Common myeloid progenitor, CD34-positive (primary cell): Measurements from ENCODE around the gene LRRC72.
"Not testable (repeated sequence)": the region's sequence is repeated elsewhere in the genome, so short reads cannot be mapped to it uniquely, and the experiment has no call there.

ENCODE experiments used
- CTCF ChIA-PET: fragments of 350-600 bp; sonication (Branson Sonifier 250); formaldehyde crosslinking; loops from one replicate; lab custom pipeline; 2021; ENCODE audit warnings: antibody characterized with exemption; lab: Charles Lee
- POLR2A ChIA-PET: fragments of 350-600 bp; sonication (Branson Sonifier 250); formaldehyde crosslinking; loops from one replicate; lab custom pipeline; 2021; ENCODE audit warnings: antibody characterized with exemption; lab: Charles Lee
- DNase-seq, 3 donors: peaks; one replicate each; pipeline versions ENCODE4 v3.0.0 to v3.0.0-alpha.2; 2013
- H3K27ac ChIP-seq, 2 experiments: 1 replicate in 1 of 2; 2 replicates in 1 of 2; pipeline ENCODE4 v1.7.0; 2013; ENCODE audit warnings: inconsistent platforms in 2 of 2, low read length in 2 of 2, mild to moderate bottlenecking in 2 of 2, low read depth in 1 of 2, moderate library complexity in 1 of 2; ENCODE audit not compliant: severe bottlenecking in 2 of 2, insufficient read depth in 1 of 2, poor library complexity in 1 of 2
- H3K27me3 ChIP-seq, 5 experiments: replicated peaks in 2 of 5; 1 replicate in 3 of 5; 2 replicates in 2 of 5; pipeline versions ENCODE4 v1.6.1 to v1.7.0; 2013; ENCODE audit warnings: low read length in 4 of 5, mild to moderate bottlenecking in 2 of 5, moderate library complexity in 2 of 5, inconsistent platforms in 1 of 5; ENCODE audit not compliant: insufficient read depth in 5 of 5, control insufficient read depth in 4 of 5
- H3K36me3 ChIP-seq, 4 experiments: 1 replicate in 2 of 4; 2 replicates in 2 of 4; pipeline versions ENCODE4 v1.6.1 to v1.7.0; 2013; ENCODE audit warnings: low read length in 3 of 4, control low read depth in 1 of 4, mild to moderate bottlenecking in 1 of 4; ENCODE audit not compliant: control insufficient read depth in 4 of 4, insufficient read depth in 4 of 4
- H3K4me1 ChIP-seq, 4 experiments: 1 replicate in 3 of 4; 2 replicates in 1 of 4; pipeline versions ENCODE4 v1.6.1 to v1.7.1; 2013; ENCODE audit warnings: low read length in 3 of 4, mild to moderate bottlenecking in 3 of 4, control low read depth in 1 of 4, inconsistent platforms in 1 of 4, moderate library complexity in 1 of 4; ENCODE audit not compliant: control insufficient read depth in 4 of 4, insufficient read depth in 4 of 4; ENCODE audit errors: control extremely low read depth in 1 of 4
- H3K4me3 ChIP-seq, 7 experiments: 1 replicate in 4 of 7; 2 replicates in 3 of 7; pipeline versions ENCODE4 v1.5.1 to v1.7.0; 2013; ENCODE audit warnings: mild to moderate bottlenecking in 7 of 7, low read length in 6 of 7, moderate library complexity in 6 of 7, inconsistent platforms in 2 of 7, low read depth in 2 of 7, control low read depth in 1 of 7; ENCODE audit not compliant: insufficient read depth in 4 of 7, control insufficient read depth in 1 of 7; ENCODE audit errors: extremely low read depth in 1 of 7
- H3K9me3 ChIP-seq, 5 experiments: 1 replicate in 4 of 5; 2 replicates in 1 of 5; pipeline versions ENCODE4 v1.6.1 to v1.7.1; 2013; ENCODE audit warnings: low read length in 4 of 5, mild to moderate bottlenecking in 2 of 5, inconsistent platforms in 1 of 5, low read depth in 1 of 5, moderate library complexity in 1 of 5; ENCODE audit not compliant: control insufficient read depth in 4 of 5, insufficient read depth in 2 of 5; ENCODE audit errors: control extremely low read depth in 1 of 5
- WGBS: methylation state at CpG from one replicate; pipeline ENCODE4 v1.1.5; 2013; ENCODE audit not compliant: insufficient coverage; 5-methylcytosine and 5-hydroxymethylcytosine counted together

LRRC72 gene

GRCh38 chr7:16595596-16595995, 69.0 kb downstream of the LRRC72 start:
- peaks cover 0 to 12% (median 6%) of the 10 kb centered on the region in 4 experiments for H3K36me3 ChIP-seq
- H3K27ac ChIP-seq, POLR2A ChIA-PET, CTCF ChIA-PET, H3K9me3 ChIP-seq, DNase-seq, H3K4me3 ChIP-seq, H3K27me3 ChIP-seq, H3K4me1 ChIP-seq: not testable (repeated sequence)
- 94% methylated on average over 3 of the region's 4 CpGs for WGBS

DNA sequence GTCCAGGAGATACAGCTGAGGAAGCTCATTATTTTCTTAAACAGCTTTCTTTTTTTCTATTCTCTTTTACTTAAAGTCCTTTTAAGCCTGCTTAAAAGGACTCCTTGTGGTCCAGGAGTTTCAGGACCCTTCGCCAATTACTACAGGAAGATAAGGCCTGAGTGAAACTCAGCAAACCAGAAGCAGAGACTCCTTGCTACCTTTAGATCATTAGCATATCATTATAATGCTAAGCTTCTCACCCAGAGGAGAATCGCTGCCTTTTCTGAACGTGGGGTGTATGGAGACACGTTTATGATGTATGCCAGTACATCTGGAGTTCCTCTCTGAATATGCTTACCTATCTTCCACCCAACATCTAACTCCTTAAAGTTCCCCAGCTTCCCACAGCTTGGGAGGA, 71.4 kb downstream of the LRRC72 start:
- ChIA-PET POLR2A (no interaction called here), CTCF (interaction anchor here (0.7 to 1.1 kb wide), 3 partner anchors 10 to 245 kb away, joined by 3 read pairs; no protein-coding TSS in a partner anchor)
- H3K27ac ChIP-seq = no peak overlapping the region
- no peak overlapping the region for H3K4me3 ChIP-seq
- no peaks in the 10 kb centered on the region for H3K9me3 ChIP-seq
- 83% methylated on average over 4 of the region's 4 CpGs for WGBS
- no peak for DNase-seq
- H3K4me1 ChIP-seq = no peaks in the 10 kb centered on the region
- H3K27me3 ChIP-seq = no peaks in the 10 kb centered on the region
- peaks cover 8 to 36% (median 20%) of the 10 kb centered on the region in 4 experiments for H3K36me3 ChIP-seq

GRCh38 chr7:16599860-16600259, 73.2 kb downstream of the LRRC72 start:
- Histone ChIP-seq H3K36me3 (peaks cover 14 to 51% (median 30%) of the 10 kb centered on the region in 4 experiments), H3K27me3 (no peaks in the 10 kb centered on the region), H3K4me1 (no peaks in the 10 kb centered on the region), H3K27ac (no peak overlapping the region), H3K9me3 (no peaks in the 10 kb centered on the region), H3K4me3 (no peak overlapping the region)
- WGBS = 96% methylated on average over 5 of the region's 7 CpGs
- ChIA-PET POLR2A (interaction anchor here (0.6 kb wide), 1 partner anchor 10 kb away, joined by 4 read pairs; no protein-coding TSS in a partner anchor), CTCF (no interaction called here)
- no peak for DNase-seq

DNA sequence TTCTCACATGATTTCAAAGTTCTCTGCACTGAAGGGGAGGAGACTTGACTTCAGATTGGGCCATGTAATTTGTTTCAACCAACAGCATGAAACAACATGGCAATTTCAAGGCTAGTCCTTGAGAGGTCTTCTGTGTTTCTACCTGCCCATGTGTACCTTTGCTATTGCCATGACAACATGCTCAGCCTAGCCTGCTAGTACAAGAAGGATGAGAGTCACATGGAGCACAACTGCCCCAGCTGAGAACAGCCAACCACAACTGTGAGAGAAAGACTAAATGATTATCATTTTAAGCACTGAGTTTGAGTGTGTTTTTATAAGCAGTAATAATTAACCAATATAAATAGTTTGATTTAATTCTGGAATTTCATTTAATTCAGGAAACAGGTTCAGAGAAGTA, 77.0 kb downstream of the LRRC72 start:
- peaks cover 16 to 68% (median 35%) of the 10 kb centered on the region in 4 experiments for H3K36me3 ChIP-seq
- H3K4me1 ChIP-seq = no peaks in the 10 kb centered on the region
- no peak for DNase-seq
- no peak overlapping the region for H3K27ac ChIP-seq
- ChIA-PET POLR2A (no interaction called here), CTCF (interaction anchor here (1.2 kb wide), 2 partner anchors 526 to 1905 kb away, joined by 3 to 4 read pairs; no protein-coding TSS in a partner anchor)
- no peaks in the 10 kb centered on the region for H3K9me3 ChIP-seq
- no peak overlapping the region for H3K4me3 ChIP-seq
- no peaks in the 10 kb centered on the region for H3K27me3 ChIP-seq

DNA sequence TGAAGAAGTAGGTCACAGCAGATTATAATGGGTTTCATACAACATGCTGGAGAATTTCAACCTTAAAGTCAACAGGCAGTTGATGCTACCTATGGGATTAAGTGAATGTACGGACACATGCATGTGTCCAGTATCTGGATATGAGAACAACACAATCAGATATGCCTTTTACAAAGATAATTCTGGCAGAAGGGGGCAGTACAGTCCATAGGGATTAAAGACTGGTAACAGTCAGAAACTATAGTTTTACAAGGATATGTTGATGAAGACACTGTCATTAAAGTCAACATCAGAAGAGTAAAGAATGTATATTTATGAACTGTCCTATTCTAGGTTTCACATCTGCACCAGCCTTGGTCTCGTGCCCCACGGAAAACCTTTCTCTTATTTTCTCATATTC, 77.4 kb downstream of the LRRC72 start:
- H3K4me3 ChIP-seq = no peak overlapping the region
- peaks cover 18 to 70% (median 36%) of the 10 kb centered on the region in 4 experiments for H3K36me3 ChIP-seq
- CTCF ChIA-PET = interaction anchor here (1.2 kb wide), 1 partner anchor 1904 kb away, joined by 3 read pairs; no protein-coding TSS in a partner anchor
- DNase-seq = peak in 1 of 3 donors; percentile 22
- no peaks in the 10 kb centered on the region for H3K27me3 ChIP-seq
- 100% methylated on average over 1 of the region's 3 CpGs for WGBS
- POLR2A ChIA-PET = no interaction called here
- H3K27ac ChIP-seq = no peak overlapping the region
- H3K4me1 ChIP-seq = no peaks in the 10 kb centered on the region
- H3K9me3 ChIP-seq = no peaks in the 10 kb centered on the region

DNA sequence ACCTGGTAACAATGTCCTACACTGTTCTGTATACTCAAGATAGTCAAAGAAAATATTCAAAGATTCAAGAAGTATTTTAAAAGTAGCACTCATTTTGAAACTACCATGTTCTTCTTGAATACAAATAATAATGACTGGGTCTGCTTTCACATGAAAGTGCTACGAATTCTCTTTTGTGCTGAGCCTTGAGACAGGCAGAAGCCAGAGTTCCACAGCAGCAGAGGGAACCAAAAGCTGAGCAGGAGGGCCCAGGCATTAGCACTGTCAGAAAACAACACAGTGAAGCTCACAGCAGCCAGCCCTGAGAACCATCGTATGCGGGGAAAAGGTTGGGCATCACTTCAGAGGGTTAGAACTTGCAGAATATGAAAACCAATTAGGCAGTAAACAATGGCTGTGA, 80.1 kb downstream of the LRRC72 start:
- H3K4me3 ChIP-seq = no peak overlapping the region
- H3K9me3 ChIP-seq = no peaks in the 10 kb centered on the region
- POLR2A ChIA-PET = no interaction called here
- CTCF ChIA-PET = interaction anchor here (1.9 kb wide), 1 partner anchor 41 kb away, joined by 5 read pairs; no protein-coding TSS in a partner anchor
- DNase-seq = no peak
- peaks cover 18 to 54% (median 32%) of the 10 kb centered on the region in 4 experiments for H3K36me3 ChIP-seq
- no peak overlapping the region for H3K27ac ChIP-seq
- no peaks in the 10 kb centered on the region for H3K27me3 ChIP-seq
- 100% methylated on average over 3 of the region's 3 CpGs for WGBS
- H3K4me1 ChIP-seq = no peaks in the 10 kb centered on the region

DNA sequence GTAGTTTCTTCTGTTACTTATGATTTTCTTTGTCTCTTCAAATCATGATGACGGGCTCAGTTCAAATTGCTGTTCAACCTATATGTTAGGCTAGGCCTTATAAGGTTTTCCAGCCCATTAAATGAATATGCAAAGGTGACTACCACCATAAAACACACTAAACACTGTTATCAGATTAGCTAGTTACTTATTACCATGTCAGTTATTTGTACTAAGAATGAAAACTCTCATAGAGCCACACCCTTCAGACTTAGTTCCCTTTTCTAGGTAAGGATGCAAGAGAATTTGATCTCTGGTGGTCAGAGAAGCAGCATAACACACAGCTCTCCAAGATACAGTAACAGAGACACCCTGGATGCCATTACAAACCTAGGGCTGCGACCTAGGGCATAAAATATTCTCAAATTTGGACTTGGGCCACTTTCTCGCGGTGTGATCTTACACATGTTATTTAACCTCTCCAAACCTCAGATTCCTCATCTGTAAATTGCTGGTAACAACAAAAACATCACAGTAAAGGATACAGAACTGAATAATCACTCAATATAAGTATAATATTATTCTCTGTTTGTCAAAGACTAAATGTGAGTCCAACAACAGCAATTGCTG, 83.3 kb downstream of the LRRC72 start:
- no peak overlapping the region for H3K4me3 ChIP-seq
- CTCF ChIA-PET = interaction anchor here (1.0 to 1.7 kb wide), 2 partner anchors 9 to 12 kb away, joined by 3 to 4 read pairs; no protein-coding TSS in a partner anchor
- no peaks in the 10 kb centered on the region for H3K9me3 ChIP-seq
- H3K4me1 ChIP-seq = no peaks in the 10 kb centered on the region
- H3K27ac ChIP-seq = no peak overlapping the region
- POLR2A ChIA-PET = interaction anchor here (0.5 kb wide), 1 partner anchor 32 kb away, joined by 3 read pairs; no protein-coding TSS in a partner anchor
- DNase-seq = peak in 2 of 3 donors; percentile 16 to 37
- WGBS = 100% methylated on average over 1 of the region's 4 CpGs
- H3K36me3 ChIP-seq = peaks cover 10 to 39% (median 23%) of the 10 kb centered on the region in 4 experiments
- H3K27me3 ChIP-seq = no peaks in the 10 kb centered on the region
